Measurements from ENCODE around the gene MAP3K13.
"Not testable (repeated sequence)": the region's sequence is repeated elsewhere in the genome, so short reads cannot be mapped to it uniquely, and the experiment has no call there.

The MAP3K13 gene

DNA sequence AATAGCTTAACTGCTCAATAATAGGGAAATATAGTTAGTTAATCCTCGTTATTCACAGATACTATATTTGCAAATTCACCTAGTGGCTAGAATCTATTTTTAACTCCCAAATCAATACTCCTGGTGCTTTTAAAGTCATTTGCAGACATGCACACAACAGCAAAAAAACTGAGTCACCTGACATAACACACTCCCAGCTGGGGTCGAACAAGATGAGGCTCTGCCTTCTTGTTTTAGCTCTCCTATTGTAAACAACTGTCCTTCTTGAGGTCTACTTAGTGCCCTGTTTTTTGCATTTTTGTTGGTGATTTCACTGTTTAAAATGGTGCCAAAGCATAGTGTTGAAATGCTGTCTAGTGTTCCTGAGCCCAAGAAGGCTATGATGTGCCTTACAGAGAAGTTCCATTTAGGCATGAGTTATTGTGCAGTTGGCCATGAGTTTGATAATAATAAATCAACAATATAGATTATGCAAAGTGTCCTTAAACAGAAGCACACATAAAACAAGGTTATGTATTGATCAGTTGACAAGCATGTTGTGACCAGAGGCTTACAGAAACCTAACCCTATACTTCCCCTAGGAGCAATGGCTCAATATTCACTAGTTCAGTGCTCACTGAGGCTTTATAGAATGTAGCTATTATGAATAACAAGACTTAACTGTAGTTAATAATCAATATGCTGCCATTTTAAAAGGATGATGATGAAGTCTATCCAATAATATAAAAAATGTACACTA, 18.6 kb downstream of the MAP3K13 start:
- TF ChIP-seq, protein P1, sequence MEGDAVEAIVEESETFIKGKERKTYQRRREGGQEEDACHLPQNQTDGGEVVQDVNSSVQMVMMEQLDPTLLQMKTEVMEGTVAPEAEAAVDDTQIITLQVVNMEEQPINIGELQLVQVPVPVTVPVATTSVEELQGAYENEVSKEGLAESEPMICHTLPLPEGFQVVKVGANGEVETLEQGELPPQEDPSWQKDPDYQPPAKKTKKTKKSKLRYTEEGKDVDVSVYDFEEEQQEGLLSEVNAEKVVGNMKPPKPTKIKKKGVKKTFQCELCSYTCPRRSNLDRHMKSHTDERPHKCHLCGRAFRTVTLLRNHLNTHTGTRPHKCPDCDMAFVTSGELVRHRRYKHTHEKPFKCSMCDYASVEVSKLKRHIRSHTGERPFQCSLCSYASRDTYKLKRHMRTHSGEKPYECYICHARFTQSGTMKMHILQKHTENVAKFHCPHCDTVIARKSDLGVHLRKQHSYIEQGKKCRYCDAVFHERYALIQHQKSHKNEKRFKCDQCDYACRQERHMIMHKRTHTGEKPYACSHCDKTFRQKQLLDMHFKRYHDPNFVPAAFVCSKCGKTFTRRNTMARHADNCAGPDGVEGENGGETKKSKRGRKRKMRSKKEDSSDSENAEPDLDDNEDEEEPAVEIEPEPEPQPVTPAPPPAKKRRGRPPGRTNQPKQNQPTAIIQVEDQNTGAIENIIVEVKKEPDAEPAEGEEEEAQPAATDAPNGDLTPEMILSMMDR (IDR thresholded peaks at IDR 0.05; ENCODE audit: low read depth, low read length), result no peak
- DNase-seq (ENCODE audit: extremely low read depth, low read depth), result no peak

DNA sequence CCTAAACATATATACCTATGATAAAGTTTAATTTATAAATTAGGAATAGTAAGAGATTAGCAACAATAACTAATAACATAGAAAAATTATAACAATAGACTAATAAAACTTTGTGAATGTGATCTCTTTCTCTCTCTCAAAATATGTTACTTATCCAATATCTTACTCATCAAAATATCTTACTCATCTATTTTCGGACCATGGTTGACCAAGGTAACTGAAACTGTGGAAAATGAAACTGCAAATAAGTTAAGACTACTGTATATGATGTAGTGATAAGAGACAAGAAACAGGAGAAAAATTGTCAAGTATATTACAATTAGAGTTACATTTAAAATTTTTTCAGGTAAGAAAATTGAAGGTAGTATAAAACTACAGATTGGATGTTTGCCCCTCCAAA, 19.2 kb downstream of the MAP3K13 start:
- TF ChIP-seq, protein P1 (IDR thresholded peaks at IDR 0.05; ENCODE audit: low read depth, low read length), result no peak
- DNase-seq (ENCODE audit: extremely low read depth, low read depth), result no peak

DNA sequence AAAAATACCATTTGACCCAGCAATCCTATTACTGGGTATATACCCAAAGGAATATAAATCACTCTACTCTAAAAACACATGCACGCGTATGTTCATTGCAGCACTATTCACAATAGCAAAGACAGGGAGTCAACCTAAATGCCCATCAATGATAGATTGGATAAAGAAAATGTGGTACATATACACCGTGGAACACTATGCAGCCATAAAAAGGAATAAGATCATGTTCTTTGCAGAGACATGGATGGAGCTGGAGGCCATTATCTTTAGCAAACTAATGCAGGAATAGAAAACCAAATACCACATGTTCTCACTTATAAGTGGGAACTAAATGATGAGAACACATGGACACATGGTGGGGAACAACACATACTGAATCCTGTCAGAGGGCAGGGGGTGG, 23.6 kb downstream of the MAP3K13 start:
- DNase-seq (ENCODE audit: extremely low read depth, low read depth), result not testable (repeated sequence)

DNA sequence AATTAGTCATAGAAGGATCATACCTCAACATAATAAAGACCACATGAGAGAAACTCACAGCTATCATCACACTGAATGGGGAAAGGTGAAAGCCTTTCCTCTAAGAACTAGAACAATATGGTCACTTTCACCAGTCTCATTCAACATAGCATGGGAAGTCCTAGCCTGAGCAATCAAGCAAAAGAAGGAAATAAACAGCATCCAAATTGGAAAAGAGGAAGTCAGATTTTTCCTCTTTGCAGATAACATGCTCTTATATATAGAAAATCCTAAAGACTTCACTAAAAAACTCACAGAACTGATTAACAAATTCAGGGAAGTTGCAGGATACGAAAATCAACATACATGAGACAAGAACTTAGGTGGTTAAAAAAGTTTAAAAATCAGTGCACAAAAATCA, 24.7 kb downstream of the MAP3K13 start:
- TF ChIP-seq, protein P1 (IDR thresholded peaks at IDR 0.05; ENCODE audit: low read depth, low read length), result no peak
- no peak for DNase-seq (ENCODE audit: extremely low read depth, low read depth)

DNA sequence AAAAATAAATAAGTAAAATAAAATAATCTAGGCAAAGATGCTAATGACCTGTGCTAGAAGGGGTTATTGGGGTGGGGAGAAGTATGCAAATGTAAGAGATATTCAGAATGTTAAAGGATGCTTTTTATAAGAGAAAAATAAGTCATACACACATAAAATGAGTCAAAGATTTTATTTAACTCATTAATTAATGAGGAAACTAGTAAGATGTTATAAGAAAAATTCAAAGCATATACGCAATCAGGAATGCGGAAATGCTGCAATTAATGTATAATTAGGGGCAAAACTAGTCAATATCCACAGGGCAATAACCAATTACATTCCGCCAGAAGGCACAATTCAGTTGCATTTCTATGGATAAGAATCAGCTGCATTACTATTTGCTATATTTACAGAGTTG, 30.1 kb downstream of the MAP3K13 start:
- TF ChIP-seq, protein P1 (IDR thresholded peaks at IDR 0.05; ENCODE audit: low read depth, low read length), result no peak
- no peak for DNase-seq (ENCODE audit: extremely low read depth, low read depth)

DNA sequence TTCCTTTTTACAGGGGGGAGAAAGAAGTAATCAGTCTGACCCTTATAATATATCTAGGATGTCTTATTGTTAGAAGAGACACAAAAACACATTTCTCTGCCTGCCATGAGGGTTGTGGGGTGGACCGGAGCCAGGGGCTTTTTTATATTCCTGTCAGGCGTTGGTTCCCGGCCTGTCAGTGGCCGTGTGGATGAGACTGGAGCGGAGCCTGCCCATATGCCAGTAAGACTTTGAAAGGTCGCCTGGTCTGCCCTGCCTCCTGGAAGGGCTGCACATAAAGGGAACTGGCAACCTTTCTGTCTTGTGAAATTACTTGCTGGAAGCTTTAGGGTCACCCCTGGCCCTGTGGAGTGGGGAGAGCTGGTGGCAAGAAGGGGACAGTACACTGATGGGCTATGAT, 34.7 kb downstream of the MAP3K13 start:
- no peak for DNase-seq (ENCODE audit: extremely low read depth, low read depth)
- TF ChIP-seq, protein P1 (IDR thresholded peaks at IDR 0.05; ENCODE audit: low read depth, low read length), result no peak

DNA sequence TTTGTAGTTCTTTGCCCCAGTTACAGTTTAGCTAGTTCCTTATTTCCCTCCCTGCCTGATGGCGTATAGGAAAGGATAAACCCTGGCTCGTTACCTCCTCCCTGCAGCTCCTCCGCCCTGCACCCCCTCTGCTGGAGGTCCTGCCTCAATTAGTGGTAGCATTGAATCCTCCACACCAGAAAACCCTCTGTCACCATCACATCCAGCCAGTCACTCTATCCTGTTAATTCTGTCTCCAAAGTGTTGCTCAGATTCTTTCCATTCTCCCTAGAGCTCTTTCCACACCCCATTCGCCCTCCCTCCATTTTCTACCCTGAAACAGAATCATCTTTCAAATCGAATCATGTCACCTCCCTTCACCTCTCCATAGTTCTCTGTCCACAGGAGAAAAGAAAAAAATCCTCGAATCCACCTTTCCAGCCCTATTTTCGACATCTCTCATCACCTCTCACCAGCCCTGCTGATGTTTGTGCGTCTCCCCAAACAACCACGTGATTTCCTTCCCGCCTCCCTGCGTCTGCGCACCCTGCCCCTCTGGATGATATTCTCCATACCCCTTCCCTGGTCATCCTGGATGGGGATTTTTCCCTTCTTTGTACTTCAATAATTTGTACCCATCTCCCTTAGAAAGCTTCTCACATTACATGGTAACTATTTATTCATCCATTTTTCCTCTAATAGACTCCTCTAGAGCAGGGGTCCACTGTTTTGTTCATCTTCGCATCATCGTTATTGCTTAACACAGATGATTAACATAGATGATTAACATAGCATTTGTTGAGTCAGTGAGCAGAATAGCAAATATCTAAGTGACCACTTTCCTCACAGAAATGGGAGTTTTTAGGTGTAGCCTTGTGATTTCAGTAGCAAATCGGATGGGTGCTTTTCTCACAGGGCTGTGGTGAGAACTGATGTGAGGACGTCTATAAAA, 37.1 kb downstream of the MAP3K13 start:
- TF ChIP-seq, protein P1 (IDR thresholded peaks at IDR 0.05; ENCODE audit: low read depth, low read length), result no peak

More for the DNA sequence above, 37.1 kb downstream of the MAP3K13 start:
- no peak for DNase-seq (ENCODE audit: extremely low read depth, low read depth)

Data from AG09319 (cell line).